ENCODE results near the gene SCCPDH. TPM values are rescaled to one million over a fixed set of nuclear protein-coding genes. Genes with fewer than 3 reads are reported as not detected.

The SCCPDH gene
- polyA plus RNA-seq, 2 of the 4 experiments (the other 2 are of a cell fraction), result 49.3 to 59.8 TPM

- TF ChIP-seq CTCF (IDR thresholded peaks at IDR 0.05) (no peak), SREBF2 (IDR thresholded peaks at IDR 0.05) (no peak), NPAS2 (CRISPR knock-in tag; IDR thresholded peaks at IDR 0.05; ENCODE audit: borderline replicate concordance) (no peak), GATA3 (IDR thresholded peaks at IDR 0.05; ENCODE audit: borderline replicate concordance) (no peak)
These were observed 66.2 kb downstream of the SCCPDH start (continued) for GRCh38 chr1:246790364-246790763.

GRCh38 chr1:246790833-246791232, 66.6 kb downstream of the SCCPDH start:
- ChIA-PET CTCF (interaction anchor here (0.6 to 1.4 kb wide), 3 partner anchors 17 to 40 kb away, joined by 3 to 5 read pairs (median 3); no protein-coding TSS in a partner anchor), POLR2A (no interaction called here)
- DNase-seq (ENCODE audit: low read depth in 1 of 2, low spot score in 1 of 2), result no peak
- WGBS (ENCODE audit: missing lambda C conversion rate), result 88% methylated on average over 19 of the region's 19 CpGs
- no peaks in the 10 kb centered on the region for H3K9me3 ChIP-seq
- no peak overlapping the region for H3K27ac ChIP-seq
- ATAC-seq, result no peak
- H3K4me1 ChIP-seq, result peaks cover 14% of the 10 kb centered on the region; the same call in 2 of the 3 replicates
- H3K4me3 ChIP-seq, result no peak overlapping the region
- no peak overlapping the region for H3K4me2 ChIP-seq
- no peak for FAIRE-seq
- no peak for TF ChIP-seq E2F6 (IDR thresholded peaks at IDR 0.05; ENCODE audit: borderline replicate concordance, low read depth)
- no peak for TF ChIP-seq USF2 (IDR thresholded peaks at IDR 0.05)
- no peak for TF ChIP-seq MAZ (IDR thresholded peaks at IDR 0.05; ENCODE audit: borderline replicate concordance, low read depth, low read length)
- TF ChIP-seq SMC3 (IDR thresholded peaks at IDR 0.05), result no peak
- TF ChIP-seq BHLHE40 (IDR thresholded peaks at IDR 0.05; ENCODE audit: low read depth, low read length), result no peak
- no peak for TF ChIP-seq ESRRA (IDR thresholded peaks at IDR 0.05; ENCODE audit: borderline replicate concordance, low read length)
- no peak for TF ChIP-seq RCOR1 (IDR thresholded peaks at IDR 0.05; ENCODE audit: low read depth, low read length)
- TF ChIP-seq ZC3H11A (IDR thresholded peaks at IDR 0.05), result no peak
- TF ChIP-seq RFX5 (IDR thresholded peaks at IDR 0.05), result no peak
- no peak for TF ChIP-seq HOXA7 (CRISPR knock-in tag; IDR thresholded peaks at IDR 0.05)
- no peak for TF ChIP-seq POLR2AphosphoS2 (conservative IDR thresholded peaks at IDR 0.05; ENCODE audit: low read length)
- no peak for TF ChIP-seq TP53 (CRISPR knock-in tag; IDR thresholded peaks at IDR 0.05)
- no peak for TF ChIP-seq ZFP36 (IDR thresholded peaks at IDR 0.05; ENCODE audit: borderline replicate concordance, partially characterized antibody)
- TF ChIP-seq KDM5A (IDR thresholded peaks at IDR 0.05), result no peak
- no peak for TF ChIP-seq CTCF (IDR thresholded peaks at IDR 0.05)
- no peak for TF ChIP-seq FOSB (CRISPR knock-in tag; IDR thresholded peaks at IDR 0.05)

- no peak overlapping the region for H3K4me3 ChIP-seq
- 75% methylated on average over 17 of the region's 17 CpGs for WGBS (ENCODE audit: missing lambda C conversion rate)
- ChIA-PET POLR2A (no interaction called here), CTCF (interaction anchor here (0.6 to 1.4 kb wide), 3 partner anchors 17 to 39 kb away, joined by 3 to 5 read pairs (median 3); no protein-coding TSS in a partner anchor)
- peaks cover 14% of the 10 kb centered on the region; the same call in 2 of the 3 replicates for H3K4me1 ChIP-seq
- FAIRE-seq (no peak), ATAC-seq (peak in 1 of 2 experiments; percentile 20; a peak in 3 of 6 replicates), DNase-seq (ENCODE audit: low read depth in 1 of 2, low spot score in 1 of 2) (no peak)
- H3K27ac ChIP-seq, result no peak overlapping the region
- TF ChIP-seq SMC3 (IDR thresholded peaks at IDR 0.05) (no peak), RARB (CRISPR knock-in tag; IDR thresholded peaks at IDR 0.05) (no peak), PBX3 (IDR thresholded peaks at IDR 0.05) (no peak), MAFK (IDR thresholded peaks at IDR 0.05; ENCODE audit: partially characterized antibody) (no peak), POLR2A (IDR thresholded peaks at IDR 0.05; ENCODE audit: low read length) (no peak), FOXS1 (CRISPR knock-in tag; IDR thresholded peaks at IDR 0.05) (no peak), RCOR1 (IDR thresholded peaks at IDR 0.05; ENCODE audit: low read depth, low read length) (no peak), MAX (IDR thresholded peaks at IDR 0.05) (no peak), CTCF (IDR thresholded peaks at IDR 0.05) (no peak), NFE2L2 (conservative IDR thresholded peaks at IDR 0.05; ENCODE audit: low read length) (no peak)
- H3K4me2 ChIP-seq, result no peak overlapping the region
- H3K9me3 ChIP-seq, result no peaks in the 10 kb centered on the region
These were observed 67.2 kb downstream of the SCCPDH start for GRCh38 chr1:246791303-246791918.

Measured in A549 (cell line).